IPS DF 19.7 (cell line): ENCODE data around the gene NEK11.
A peak's percentile ranks its signal among the peaks of the same experiment; 100 is the strongest.

ENCODE experiments used
- DNase-seq: peaks from one replicate; pipeline ENCODE4 v3.0.0-alpha.2; 2013; ENCODE audit warnings: low read depth, low spot score

Gene NEK11

DNA sequence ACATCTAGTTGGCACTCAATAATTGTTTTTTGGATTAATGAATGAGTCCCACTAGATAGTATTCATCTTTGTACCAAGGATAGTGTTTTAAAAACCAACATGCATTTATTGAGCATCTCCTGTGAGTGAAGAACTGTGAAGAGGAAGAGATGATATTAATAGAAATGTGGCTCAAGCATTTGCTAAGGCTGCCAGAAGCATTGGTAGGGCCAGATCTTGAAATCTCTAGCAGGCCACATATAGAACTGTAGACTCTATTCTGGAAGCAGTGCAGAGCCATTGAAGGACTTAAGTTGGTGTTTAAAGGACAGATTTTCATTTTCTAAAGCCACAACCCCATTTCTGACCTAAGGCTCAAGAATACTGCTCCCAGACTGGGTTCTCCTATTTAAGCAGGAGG is 99.0 kb downstream of the NEK11 start:
- no peak for DNase-seq

DNA sequence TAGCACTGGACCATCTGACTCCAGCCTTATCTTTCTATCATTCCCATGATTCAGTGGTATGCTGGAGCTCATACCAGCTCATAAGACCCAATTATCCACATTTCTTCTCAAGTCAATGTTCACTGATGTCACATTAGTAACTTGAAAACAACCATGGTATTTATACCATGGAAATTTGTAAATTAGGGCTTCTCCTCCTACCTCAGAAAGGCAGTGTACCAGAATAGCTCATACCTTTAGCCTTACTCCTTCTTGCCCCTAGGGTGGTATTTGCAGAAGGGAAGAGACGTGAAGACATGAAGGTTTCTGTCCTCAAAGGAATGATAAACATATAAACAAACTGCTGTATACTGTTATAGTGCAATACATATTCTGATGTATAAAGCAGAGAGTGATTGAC is 114.2 kb downstream of the NEK11 start:
- no peak for DNase-seq

GRCh38 chr3:131141770-131142169 is 115.1 kb downstream of the NEK11 start:
- DNase-seq = no peak

GRCh38 chr3:131142580-131142979 is 115.9 kb downstream of the NEK11 start:
- no peak for DNase-seq

DNA sequence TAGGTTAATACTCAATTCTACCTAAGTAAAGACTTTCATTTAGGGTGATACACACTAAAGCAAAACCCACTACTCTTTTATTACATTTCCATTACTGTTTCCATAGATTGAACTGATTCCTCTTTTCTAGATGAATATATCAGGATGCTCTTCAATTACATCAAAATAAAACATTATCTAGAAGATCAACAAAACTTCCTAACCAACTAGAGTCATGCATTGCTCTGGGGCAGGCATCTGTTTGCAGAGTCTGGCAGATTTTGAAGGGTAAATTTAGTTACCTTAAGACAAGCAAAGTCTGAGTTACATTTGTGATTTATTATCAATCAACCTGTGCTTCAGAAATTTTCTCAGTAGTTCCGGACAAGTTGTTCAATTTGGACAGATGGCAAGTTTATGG is 117.1 kb downstream of the NEK11 start:
- no peak for DNase-seq

DNA sequence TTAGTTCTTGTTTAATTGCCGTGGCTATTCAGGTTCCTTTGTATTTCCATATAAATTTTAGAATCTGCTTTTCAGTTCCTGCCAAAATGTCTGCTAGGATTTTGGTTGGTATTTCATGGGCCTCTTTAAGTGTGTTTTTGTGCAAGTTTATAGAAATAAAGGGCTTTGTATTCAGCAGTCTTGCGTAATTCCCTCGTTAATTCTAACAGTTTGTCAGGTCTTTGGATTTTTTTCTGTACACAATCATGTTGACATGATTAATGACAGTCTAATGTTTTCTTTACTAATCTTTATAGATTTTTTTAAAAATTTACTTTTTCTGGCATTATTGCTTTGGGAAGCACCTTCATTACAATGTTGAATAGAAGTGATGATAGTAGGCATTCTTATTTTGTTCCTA is 120.9 kb downstream of the NEK11 start:
- no peak for DNase-seq

DNA sequence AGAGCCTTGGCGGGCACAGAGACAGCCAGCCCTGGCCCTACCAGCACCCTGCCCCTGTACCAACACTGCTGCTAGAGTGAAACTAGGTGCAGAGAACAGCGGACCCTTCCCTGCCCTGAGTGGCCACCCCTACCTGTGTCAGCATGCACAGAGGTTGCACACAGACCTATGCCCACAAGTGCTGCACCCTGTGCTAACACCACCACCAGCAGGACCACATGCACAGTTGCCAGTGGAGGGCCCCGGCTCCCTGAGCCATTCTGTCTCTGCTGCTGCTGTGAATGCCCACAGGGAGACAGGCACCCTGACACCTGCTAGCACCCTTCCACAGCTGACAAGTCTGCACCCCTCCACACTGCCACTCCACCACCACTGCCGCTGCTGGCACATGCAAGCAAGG is 131.8 kb downstream of the NEK11 start:
- DNase-seq = no peak

DNA sequence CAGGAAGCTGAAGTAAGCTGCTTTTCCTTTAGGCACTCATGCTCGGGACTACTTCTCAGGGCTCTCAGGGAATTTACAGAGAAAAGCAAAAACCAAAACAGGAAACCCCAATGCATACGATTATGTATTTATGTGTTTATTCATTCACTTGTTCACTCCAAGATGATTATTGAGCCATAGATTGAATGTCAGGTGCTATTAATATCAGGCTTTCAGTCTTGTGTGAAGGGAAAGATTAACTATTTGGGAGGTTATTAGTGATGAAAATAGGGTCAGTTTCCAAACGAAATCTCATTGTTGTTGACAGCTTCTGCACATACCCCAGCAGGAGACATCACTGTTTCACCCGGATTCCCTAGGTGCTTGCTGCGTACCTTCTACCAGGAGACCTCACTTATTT is 135.8 kb downstream of the NEK11 start:
- DNase-seq = no peak

DNA sequence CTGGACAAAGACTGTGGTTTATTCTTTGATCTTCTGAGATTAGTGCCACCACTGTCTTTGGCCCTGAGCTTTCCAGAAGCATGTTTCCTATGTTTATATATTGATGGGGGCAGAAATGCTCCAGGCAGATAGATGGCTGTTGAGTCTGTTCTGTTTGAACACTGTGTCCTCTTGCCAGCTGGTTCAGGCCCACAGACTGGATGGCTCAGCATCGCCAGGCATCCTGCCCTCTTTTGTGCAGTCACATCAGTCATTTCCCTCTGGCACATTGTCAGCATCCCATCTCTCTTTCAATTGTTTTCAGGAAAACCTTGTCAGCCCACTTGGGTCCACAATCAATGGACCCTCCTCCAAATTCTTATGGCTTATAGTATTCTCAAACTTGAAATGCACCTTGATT is 141.2 kb downstream of the NEK11 start:
- DNase-seq = no peak

GRCh38 chr3:131169331-131169730 is 142.7 kb downstream of the NEK11 start:
- DNase-seq = no peak

- DNase-seq = no peak
These were observed 146.0 kb downstream of the NEK11 start for GRCh38 chr3:131172502-131173200.

DNA sequence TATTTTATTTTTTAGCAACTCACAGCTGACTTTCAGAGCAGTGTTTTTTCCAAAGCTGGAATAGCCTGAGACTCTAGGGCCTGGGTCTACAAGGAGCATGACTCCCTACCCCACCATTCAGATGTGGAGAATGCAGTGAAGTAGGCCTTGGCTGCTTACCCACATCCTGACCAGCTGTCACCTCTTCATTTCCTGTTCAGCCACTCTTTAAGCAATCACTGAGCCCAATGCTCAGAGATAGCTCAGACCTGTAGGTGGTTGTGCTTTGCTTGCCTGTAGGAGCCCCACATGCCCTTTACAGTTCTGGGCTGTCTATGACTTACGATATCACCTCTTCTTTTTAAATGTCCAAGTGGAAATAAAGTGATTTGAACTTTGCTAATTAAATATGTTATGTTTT is 148.1 kb downstream of the NEK11 start:
- DNase-seq = no peak

GRCh38 chr3:131178710-131179375 is 152.2 kb downstream of the NEK11 start:
- DNase-seq = no peak

DNA sequence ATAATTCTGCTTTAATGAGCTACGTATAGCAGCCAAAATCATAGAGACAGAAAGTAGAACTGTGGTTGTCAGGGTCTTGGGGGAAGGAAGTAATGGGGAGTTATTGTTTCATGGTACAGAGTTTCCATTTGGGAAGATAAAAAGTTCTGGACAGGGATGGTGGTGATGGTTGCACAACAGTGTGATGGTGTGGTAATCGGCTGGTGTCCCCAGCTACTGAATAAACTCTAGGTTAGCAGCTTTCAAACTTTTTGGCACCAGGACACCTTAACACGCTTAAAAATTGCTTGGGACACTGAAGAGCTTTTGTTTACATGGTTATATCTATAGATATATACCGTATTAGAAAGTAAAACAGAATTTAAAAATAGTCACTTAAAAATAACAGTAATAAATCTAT is 166.0 kb downstream of the NEK11 start:
- DNase-seq = no peak

GRCh38 chr3:131193641-131194238 is 167.1 kb downstream of the NEK11 start:
- no peak for DNase-seq

DNA sequence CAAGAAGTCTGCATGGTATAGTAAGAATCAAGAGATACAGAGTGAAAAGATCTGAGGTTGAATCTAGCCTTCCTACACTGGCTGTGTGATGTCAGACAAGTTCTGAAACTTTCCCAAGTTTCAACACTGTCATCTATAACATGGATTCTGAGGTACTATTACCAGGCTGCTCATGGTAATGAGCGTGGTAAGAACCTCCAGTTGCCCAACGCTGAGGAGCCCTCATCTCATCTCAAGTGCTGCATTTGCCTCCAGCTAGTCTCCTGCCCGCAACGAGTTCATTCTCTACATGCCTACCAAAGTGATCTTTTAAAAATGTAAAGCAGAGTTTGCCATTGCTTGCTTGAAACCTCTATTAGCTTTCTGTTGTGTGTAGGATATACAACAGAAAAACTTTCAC is 168.1 kb downstream of the NEK11 start:
- DNase-seq = no peak

- DNase-seq = no peak
These were observed 174.0 kb downstream of the NEK11 start for GRCh38 chr3:131200636-131201199.

GRCh38 chr3:131216330-131216729 is 189.7 kb downstream of the NEK11 start:
- DNase-seq = no peak

DNA sequence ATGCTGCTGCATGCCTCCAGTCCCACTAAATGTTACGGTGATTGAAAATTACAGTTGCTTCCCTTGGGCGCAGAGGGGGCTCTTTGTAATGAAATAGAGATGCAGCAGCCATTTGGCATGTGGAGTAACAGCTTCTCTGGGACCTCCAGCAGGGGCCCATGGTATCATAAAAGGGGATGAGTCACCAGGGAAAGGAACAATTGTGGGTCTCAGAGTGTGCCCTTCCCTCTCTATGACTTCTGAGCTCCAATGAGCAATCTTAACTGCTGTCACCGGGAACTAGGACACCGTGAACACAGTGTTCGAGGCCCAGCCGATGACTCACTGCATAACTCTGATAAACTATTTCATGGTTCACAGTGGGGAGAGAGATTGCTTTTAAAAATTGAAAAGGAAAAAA is 190.1 kb downstream of the NEK11 start:
- peak; percentile 33 for DNase-seq

- DNase-seq = no peak
These were observed 190.6 kb downstream of the NEK11 start for GRCh38 chr3:131217296-131217741.

DNA sequence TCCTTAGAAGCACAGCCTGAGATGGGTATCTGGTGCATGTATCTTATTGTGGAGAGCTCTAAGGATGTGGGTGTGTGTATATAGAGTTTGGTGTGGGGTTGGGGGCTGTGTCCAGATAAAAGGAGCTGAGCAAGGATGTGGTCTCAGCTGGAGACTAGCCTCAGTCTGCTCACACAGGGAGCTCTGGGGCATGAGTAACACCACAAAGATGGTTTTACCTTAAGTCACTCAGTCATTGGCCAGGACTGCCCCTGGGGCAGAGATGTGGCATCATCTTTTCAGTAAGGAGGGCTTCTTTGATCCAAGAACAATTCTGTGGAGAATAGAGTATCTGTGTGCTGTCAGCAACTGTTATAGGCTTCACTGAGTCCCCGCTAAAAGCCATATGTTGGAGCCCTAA is 191.5 kb downstream of the NEK11 start:
- no peak for DNase-seq

DNA sequence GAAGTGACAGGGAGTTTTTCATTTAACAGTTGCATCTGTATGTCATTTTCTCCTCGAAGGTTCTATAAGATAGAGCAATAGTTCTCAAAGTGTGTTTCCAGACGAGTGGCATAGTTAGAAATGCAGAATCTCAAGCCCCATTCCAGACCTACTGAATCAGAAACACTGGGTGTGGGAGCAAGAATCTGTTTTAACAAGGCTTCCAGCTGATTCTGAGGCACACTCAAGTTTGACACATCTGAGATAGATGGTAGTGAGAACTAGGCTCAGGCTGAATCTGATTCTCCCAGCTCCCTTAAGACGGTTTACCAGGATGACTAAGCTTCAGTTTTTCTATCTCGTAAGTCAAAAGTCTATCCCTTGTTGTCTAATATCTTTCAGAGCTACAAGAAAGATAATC is 195.1 kb downstream of the NEK11 start:
- DNase-seq = no peak

GRCh38 chr3:131222599-131222998 is 195.9 kb downstream of the NEK11 start:
- DNase-seq = no peak
